Neural progenitor cell (in vitro differentiated cells): Measurements from ENCODE around the gene TSHZ2. TPM values are rescaled to one million over a fixed set of nuclear protein-coding genes. Genes with fewer than 3 reads are reported as not detected.

Experiments
- DNase-seq: peaks from one replicate; pipeline ENCODE4 v3.0.0-alpha.2; 2016; ENCODE audit warnings: low spot score
- H2AFZ ChIP-seq: fragments of 200-600 bp; sonication (generic); replicated peaks from 2 replicates; pipeline ENCODE4 v1.6.1; 2016; ENCODE audit warnings: antibody characterized with exemption
- H3F3A ChIP-seq: fragments of 200-600 bp; sonication (generic); 2 replicates; pipeline ENCODE4 v1.6.1; 2016; ENCODE audit warnings: antibody characterized with exemption, low read depth
- H3K27ac ChIP-seq: fragments of 200-600 bp; sonication (generic); 2 replicates; pipeline ENCODE4 v1.5.1; 2016; ENCODE audit warnings: mild to moderate bottlenecking
- H3K27me3 ChIP-seq: fragments of 200-600 bp; sonication (generic); 2 replicates; pipeline ENCODE4 v1.6.1; 2016; ENCODE audit warnings: mild to moderate bottlenecking, moderate library complexity
- H3K36me3 ChIP-seq: fragments of 200-600 bp; sonication (generic); 2 replicates; pipeline ENCODE4 v1.5.1; 2016
- H3K4me1 ChIP-seq: fragments of 200-600 bp; sonication (generic); 2 replicates; pipeline ENCODE4 v1.6.1; 2016; ENCODE audit warnings: mixed run types
- H3K4me2 ChIP-seq: fragments of 200-600 bp; sonication (generic); 2 replicates; pipeline ENCODE4 v1.6.1; 2016
- H3K4me3 ChIP-seq: fragments of 200-600 bp; sonication (generic); 2 replicates; pipeline ENCODE4 v1.5.1; 2016
- H3K79me2 ChIP-seq: fragments of 200-600 bp; sonication (generic); 2 replicates; pipeline ENCODE4 v1.6.1; 2016; ENCODE audit warnings: low read depth
- H3K9ac ChIP-seq: fragments of 200-600 bp; sonication (generic); 2 replicates; pipeline ENCODE4 v1.6.1; 2016
- H3K9me3 ChIP-seq: fragments of 200-600 bp; sonication (generic); 2 replicates; pipeline ENCODE4 v1.5.1; 2016; ENCODE audit warnings: low read depth
- H4K20me1 ChIP-seq: fragments of 200-600 bp; sonication (generic); 2 replicates; pipeline ENCODE4 v1.6.1; 2016; ENCODE audit warnings: low read depth
- H3K27ac Mint-ChIP-seq: 3 replicates; pipeline ENCODE4 v1.8.0; 2021; ENCODE audit warnings: mixed read lengths
- H3K27me3 Mint-ChIP-seq: 2 replicates; pipeline ENCODE4 v1.8.0; 2022; ENCODE audit warnings: low read depth, mild to moderate bottlenecking, inconsistent platforms, moderate library complexity, mixed read lengths; ENCODE audit not compliant: insufficient read depth
- H3K36me3 Mint-ChIP-seq: 3 replicates; pipeline ENCODE4 v1.8.0; 2021; ENCODE audit warnings: mixed read lengths
- H3K4me1 Mint-ChIP-seq: 3 replicates; pipeline ENCODE4 v1.8.0; 2021; ENCODE audit warnings: mixed read lengths
- H3K4me3 Mint-ChIP-seq: 3 replicates; pipeline ENCODE4 v1.8.0; 2021; ENCODE audit warnings: mild to moderate bottlenecking, moderate library complexity, mixed read lengths
- H3K9me3 Mint-ChIP-seq: 3 replicates; pipeline ENCODE4 v1.8.0; 2020; ENCODE audit warnings: mixed read lengths
- CTCF ChIP-seq: fragments of 200-600 bp; sonication (generic); IDR thresholded peaks from 2 replicates; pipeline ENCODE4 v1.5.1; 2017; ENCODE audit warnings: antibody characterized with exemption, mild to moderate bottlenecking
- EZH2 ChIP-seq: fragments of 200-600 bp; sonication (generic); IDR thresholded peaks from 2 replicates; pipeline ENCODE4 v1.6.1; 2017; ENCODE audit warnings: antibody characterized with exemption, mild to moderate bottlenecking, moderate library complexity
- EZH2phosphoT487 ChIP-seq: fragments of 200-600 bp; sonication (generic); IDR thresholded peaks from 2 replicates; pipeline ENCODE4 v1.6.1; 2017; ENCODE audit warnings: antibody characterized with exemption
- total RNA-seq: library from RNA; depleted of rRNA; stranded (reverse); fragments of >200 nt; gene quantifications from 2 replicates; pipeline ENCODE4 v1.2.3, GENCODE V29; 2015; ENCODE audit warnings: low replicate concordance

TSHZ2 gene
- total RNA-seq, 1 donor from 2014 or later: 1.8 TPM

- H3K4me1 ChIP-seq: no peaks in the 10 kb centered on the region
- H4K20me1 ChIP-seq: no peaks in the 10 kb centered on the region
- no peak overlapping the region for H3K4me2 ChIP-seq
- TF ChIP-seq CTCF (no peak), EZH2 (no peak), EZH2phosphoT487 (no peak)
- Mint-ChIP-seq H3K27ac (no peak overlapping the region), H3K4me3 (no peak overlapping the region), H3K9me3 (peaks cover 5% of the 10 kb centered on the region), H3K27me3 (no peaks in the 10 kb centered on the region), H3K4me1 (peaks cover 5% of the 10 kb centered on the region), H3K36me3 (peaks cover 1% of the 10 kb centered on the region)
- H3K4me3 ChIP-seq: no peak overlapping the region
- H3K9ac ChIP-seq: no peak overlapping the region
- no peak overlapping the region for H2AFZ ChIP-seq
- DNase-seq: no peak
- no peaks in the 10 kb centered on the region for H3K36me3 ChIP-seq
- H3K27ac ChIP-seq: no peak overlapping the region
- H3K27me3 ChIP-seq: no peaks in the 10 kb centered on the region
- H3K9me3 ChIP-seq: no peaks in the 10 kb centered on the region
- no peaks in the 10 kb centered on the region for H3F3A ChIP-seq
- no peaks in the 10 kb centered on the region for H3K79me2 ChIP-seq
These were observed 48.2 kb downstream of the TSHZ2 start for GRCh38 chr20:53020376-53020775.

DNA sequence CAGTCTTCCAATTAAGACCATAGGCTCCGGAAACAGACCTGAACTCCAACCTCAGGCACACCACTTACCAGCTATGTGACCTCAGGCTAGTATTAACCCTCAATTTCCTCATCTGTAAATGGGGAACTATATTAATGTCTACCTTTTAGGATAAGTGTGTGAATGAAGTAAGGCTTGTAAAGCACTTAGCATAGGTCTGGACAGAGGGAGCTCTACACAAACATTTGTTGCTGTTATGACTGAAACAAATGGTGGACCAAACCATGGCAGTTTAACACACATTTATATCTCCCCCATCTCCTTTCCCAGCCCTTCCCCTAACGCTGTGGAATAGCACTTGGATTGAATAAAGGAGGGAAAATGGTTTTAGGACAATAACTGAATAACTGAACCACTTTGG, 48.7 kb downstream of the TSHZ2 start:
- no peaks in the 10 kb centered on the region for H3F3A ChIP-seq
- Mint-ChIP-seq H3K9me3 (peaks cover 5% of the 10 kb centered on the region), H3K36me3 (peaks cover 1% of the 10 kb centered on the region), H3K4me3 (no peak overlapping the region), H3K27me3 (no peaks in the 10 kb centered on the region), H3K4me1 (peaks cover 5% of the 10 kb centered on the region), H3K27ac (no peak overlapping the region)
- H3K4me2 ChIP-seq: no peak overlapping the region
- no peak overlapping the region for H3K27ac ChIP-seq
- H3K9me3 ChIP-seq: no peaks in the 10 kb centered on the region
- H3K79me2 ChIP-seq: no peaks in the 10 kb centered on the region
- no peak overlapping the region for H3K4me3 ChIP-seq
- no peak for TF ChIP-seq EZH2phosphoT487
- TF ChIP-seq EZH2: no peak
- no peak for TF ChIP-seq CTCF
- H3K36me3 ChIP-seq: no peaks in the 10 kb centered on the region
- H2AFZ ChIP-seq: no peak overlapping the region
- H4K20me1 ChIP-seq: no peaks in the 10 kb centered on the region
- no peak for DNase-seq
- no peaks in the 10 kb centered on the region for H3K27me3 ChIP-seq
- H3K4me1 ChIP-seq: no peaks in the 10 kb centered on the region
- H3K9ac ChIP-seq: no peak overlapping the region

DNA sequence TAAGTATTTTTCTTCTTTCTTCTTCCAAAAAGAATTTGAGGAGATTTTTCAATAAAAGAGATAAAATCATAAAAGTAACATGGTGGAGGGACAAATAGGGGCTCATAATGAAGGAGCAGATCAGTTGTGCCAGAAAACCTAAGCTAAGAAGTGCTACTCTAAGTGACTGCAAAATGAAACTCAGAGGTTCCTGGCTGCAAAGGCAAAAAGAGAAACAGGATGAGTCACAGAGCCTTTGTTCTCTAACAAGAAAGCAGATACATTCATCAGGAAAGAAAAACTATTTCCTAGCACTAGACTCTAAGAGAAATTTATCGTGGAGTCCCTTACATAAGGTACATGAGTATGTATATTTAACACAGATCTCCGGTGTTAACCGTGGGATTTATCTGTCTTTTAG, 49.8 kb downstream of the TSHZ2 start:
- Histone ChIP-seq H3K4me1 (no peaks in the 10 kb centered on the region), H3K79me2 (no peaks in the 10 kb centered on the region), H3F3A (no peaks in the 10 kb centered on the region), H3K4me3 (no peak overlapping the region), H4K20me1 (no peaks in the 10 kb centered on the region), H3K9me3 (no peaks in the 10 kb centered on the region), H3K4me2 (no peak overlapping the region), H3K36me3 (no peaks in the 10 kb centered on the region), H3K27me3 (no peaks in the 10 kb centered on the region), H3K9ac (no peak overlapping the region), H2AFZ (no peak overlapping the region), H3K27ac (no peak overlapping the region)
- no peak for DNase-seq
- Mint-ChIP-seq H3K27me3 (no peaks in the 10 kb centered on the region), H3K36me3 (peaks cover 1% of the 10 kb centered on the region), H3K9me3 (peaks cover 5% of the 10 kb centered on the region), H3K4me3 (no peak overlapping the region), H3K27ac (no peak overlapping the region), H3K4me1 (peaks cover 5% of the 10 kb centered on the region)
- TF ChIP-seq EZH2: no peak
- no peak for TF ChIP-seq EZH2phosphoT487
- TF ChIP-seq CTCF: no peak
